Activated CD4-positive, alpha-beta T cell treated with anti-CD3 and anti-CD28 coated beads for 48 hours (primary cell): ENCODE results near the gene RPL18A.
A peak's percentile ranks its signal among the peaks of the same experiment; 100 is the strongest.

Experiments used
- DNase-seq: peaks from one replicate; pipeline ENCODE4 v3.0.0-alpha.2; 2020

RPL18A gene

DNA sequence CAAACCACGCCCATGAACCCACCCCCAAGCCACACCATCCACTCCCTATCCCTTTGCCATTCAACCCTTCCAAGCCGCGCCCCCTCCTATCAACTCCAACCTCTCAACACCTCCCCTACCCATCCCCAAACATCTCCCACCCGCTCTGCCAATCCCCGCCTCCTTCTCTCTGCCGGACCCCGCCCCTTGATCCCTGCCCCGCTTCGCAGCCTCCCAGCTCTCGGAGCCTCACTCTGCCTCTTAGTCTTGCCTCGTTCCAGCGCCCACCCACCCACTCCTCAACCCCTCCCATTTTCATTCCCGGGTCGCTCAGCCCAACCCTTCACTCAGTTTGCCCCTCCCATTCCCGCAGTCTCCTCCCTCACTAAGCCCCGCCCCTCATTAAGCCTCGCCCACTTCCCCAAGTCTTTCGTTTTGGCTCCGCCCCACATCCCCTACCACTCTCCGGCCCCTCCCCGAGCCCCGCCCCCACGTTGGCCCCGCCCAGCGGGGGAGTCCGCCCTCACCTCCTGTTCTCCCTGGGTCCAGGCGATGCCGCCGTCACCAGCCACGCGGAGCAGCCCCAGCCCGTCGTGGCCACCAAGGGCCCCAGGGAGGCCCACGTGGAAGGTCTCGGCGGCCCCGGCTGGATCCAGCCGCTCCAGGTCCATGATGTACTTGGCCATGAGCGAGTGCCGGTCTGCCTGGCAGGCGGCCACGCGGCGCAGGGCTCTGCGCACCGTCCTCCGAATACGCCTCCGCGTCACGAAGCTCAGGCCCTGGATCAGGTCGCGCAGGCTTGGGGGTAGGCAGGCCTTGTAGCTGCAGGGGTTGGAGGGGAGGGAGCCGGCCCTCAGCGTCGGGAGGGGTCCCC, 17.7 kb upstream of the RPL18A start:
- DNase-seq = peak; percentile 87

DNA sequence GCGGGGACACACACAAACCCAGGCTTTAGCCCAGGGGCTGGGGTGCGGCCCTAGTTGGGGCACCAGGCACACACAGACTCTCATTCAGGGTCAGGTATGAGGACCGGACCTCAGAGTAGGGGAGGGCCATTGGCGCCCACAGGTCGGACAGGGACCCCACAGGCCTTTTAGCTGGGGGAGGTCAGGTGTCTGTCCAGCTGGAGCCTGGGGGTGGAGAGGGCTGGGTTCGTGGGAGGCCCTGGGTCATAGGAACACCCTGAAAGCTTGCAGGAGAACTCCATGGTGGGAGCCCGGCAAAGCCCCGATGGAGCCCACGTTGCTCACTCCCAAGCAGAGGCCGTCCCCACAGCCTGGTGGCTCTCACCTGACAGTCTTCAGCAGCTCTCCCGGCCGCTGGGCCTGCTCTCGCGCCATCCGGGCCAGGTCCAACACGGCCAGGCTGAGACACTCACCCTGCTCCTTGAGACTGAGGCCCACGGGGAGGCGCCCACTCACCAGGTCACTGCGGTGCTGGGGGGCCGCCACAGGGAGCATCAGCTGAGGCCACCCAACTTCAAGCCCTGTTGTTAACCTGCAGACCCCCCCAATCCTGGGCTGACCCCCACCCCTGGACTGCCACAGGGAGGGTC, 16.9 kb upstream of the RPL18A start:
- DNase-seq = no peak

DNA sequence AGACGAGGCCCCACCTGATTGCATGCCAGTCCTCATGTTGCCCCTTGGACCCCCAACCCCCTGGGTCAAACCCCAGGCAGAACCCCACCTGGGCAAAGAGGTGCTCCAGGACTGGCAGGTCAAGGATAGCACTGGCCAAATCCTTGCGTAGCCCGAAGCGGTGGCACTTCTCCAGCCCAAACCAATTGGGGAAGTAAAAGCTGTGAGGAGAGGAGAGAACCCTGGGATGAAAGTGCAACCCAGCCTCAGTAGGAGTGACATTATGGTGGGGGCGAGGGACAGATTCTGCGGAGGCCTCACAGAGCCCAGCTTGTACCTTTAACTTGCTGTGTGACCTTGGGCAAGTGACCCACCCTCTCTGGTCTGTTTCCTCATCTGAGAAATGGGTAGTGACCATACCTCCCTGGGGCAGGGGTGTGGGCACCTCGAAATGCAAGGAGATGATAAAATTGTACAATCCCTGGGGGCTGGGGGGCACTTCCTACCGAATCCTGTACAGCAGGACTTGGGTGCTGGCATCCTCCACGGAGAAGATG, 16.4 kb upstream of the RPL18A start:
- no peak for DNase-seq

DNA sequence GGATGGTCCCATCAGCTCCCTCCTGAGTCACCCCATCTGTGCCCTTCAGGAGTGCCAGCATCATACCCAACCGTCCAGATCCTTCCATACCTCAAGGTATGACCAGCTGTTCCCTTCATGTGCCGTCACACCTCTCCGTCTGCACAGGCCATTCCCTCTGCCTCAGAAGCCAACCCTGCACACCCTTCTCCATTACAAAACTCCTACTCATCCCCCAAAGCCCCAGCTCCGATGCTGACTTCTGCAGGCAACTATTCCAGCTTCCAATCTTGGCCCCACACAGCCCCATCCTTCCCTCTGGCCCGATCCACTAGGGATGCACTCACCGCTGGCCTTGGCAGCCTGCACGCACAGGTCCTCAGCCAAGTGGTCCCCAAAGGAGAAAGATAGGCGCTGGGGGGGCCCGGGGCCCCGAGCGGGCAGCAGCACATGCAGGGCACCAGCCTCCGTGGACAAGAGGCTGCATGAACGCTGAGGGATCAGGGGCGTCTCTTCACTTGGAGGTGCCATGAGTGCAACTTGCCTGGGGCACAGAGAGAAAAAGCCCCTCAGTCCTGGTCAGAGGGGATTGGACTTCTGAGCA, 15.7 kb upstream of the RPL18A start:
- no peak for DNase-seq

DNA sequence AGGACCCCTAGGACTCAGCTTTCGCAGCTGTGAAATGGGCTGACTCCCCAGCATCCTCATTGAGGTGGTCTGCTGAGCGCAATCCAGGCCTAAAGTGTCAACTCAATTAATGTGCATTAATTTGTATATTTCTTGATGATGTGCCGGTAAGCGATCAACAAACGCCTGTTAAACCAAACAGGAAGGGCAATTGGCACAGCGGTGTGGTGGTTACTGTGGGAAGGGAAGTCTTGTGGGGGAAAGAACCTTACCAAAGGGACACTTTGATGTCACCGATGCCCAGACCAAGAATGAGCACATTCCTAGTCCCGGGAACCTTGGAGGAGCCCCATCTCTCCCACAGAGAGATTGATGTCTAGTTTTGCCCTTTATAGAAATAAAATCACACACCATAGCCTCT, 13.6 kb upstream of the RPL18A start:
- DNase-seq = peak; percentile 28

DNA sequence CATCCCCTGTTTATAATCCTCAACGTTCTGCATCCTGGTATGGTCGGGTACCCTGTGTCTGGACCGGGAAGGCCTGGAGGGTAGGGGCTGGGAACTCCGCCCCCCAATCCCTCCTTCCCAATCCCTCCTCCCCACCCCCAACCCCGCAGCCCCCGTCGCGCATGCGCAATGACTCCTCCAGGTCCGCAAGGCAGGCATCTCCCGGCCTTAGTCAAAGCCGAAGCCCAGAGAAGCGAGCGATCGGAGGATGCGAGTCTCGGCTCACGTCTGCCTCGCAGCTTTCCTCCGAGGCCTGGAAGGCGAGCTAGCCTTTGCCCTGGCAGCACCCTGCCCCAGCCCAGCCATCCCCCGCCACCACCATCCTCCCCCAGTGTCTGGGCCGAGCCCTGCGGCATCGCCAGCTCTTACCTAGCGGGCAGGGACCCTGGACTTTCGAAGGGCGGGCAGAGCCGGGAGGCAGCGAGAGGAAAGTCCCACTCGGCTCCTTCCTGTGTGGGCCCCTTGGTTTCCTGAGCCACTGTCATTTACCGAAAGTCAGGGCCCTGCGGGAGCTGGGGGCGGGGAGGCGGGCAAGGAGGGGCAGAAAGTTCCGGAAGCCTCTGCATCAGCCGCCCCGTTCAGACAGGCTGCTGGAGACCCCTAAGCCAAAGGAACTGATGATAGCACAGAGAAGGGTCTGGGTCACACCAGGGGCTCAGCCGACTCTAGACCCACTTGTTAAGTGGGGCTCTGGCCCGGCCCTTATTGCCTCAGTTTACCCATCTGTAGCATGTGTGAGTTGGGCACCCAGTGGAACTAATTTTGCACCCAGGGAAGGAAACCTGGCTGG, 12.0 kb upstream of the RPL18A start, which contains the start of gene JAK3:
TSS of gene JAK3 (minus strand) at position 445 of the 829 bp plus-strand sequence. CDS start 3,565 bp downstream, outside the sequence.
- DNase-seq = peak; percentile 94

DNA sequence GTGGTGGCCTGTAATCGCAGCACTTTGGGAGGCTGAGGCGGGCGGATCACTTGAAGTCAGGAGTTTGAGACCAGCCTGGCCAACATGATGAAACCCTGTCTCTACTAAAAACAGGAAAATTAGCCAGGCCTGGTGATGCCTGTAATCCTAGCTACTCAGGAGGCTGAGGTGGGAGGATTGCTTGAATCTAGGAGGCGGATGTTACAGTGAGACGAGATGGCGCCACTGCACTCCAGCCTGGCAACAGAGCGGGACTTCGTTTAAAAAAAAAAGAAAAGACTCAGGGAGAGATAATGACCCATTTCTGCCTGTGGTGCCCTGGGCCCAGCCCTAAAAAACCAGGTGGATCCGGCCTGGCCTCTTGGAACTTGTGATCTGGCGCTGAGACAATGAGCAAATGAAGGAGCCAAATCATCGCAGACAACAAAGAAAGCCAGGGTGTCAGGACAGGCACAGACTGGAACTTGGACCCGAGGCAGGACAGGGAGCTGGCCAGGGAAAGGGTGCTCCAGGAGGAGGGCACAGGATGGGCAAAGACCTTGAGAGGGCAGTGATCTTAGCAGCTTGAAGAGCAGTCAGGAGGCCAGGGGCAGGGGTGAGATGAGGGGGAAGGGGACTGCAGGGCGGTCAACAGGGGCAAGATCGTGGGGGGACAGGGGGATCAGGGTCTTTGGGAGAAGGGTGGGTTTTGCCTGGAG, 11.0 kb upstream of the RPL18A start:
- peak; percentile 38 for DNase-seq

DNA sequence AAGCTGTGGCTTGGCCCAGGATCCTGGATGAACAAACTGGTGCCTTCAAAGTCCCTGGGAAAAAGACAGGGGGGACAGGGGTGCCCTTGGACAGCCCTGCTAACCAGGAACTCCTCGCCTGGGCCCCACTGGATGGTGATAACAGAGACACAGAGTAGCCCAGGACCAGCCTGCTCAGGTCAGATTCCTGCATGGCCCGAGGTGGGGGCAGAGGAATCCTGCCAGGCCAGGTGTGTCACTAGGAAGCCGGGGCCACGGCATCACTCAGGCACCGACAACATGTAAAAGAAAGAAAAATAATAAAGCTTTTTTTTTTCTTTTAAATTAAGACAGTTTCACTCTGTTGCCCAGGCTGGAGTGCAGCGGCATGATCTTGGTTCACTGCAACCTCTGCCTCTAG, 5.6 kb upstream of the RPL18A start:
- DNase-seq = no peak

DNA sequence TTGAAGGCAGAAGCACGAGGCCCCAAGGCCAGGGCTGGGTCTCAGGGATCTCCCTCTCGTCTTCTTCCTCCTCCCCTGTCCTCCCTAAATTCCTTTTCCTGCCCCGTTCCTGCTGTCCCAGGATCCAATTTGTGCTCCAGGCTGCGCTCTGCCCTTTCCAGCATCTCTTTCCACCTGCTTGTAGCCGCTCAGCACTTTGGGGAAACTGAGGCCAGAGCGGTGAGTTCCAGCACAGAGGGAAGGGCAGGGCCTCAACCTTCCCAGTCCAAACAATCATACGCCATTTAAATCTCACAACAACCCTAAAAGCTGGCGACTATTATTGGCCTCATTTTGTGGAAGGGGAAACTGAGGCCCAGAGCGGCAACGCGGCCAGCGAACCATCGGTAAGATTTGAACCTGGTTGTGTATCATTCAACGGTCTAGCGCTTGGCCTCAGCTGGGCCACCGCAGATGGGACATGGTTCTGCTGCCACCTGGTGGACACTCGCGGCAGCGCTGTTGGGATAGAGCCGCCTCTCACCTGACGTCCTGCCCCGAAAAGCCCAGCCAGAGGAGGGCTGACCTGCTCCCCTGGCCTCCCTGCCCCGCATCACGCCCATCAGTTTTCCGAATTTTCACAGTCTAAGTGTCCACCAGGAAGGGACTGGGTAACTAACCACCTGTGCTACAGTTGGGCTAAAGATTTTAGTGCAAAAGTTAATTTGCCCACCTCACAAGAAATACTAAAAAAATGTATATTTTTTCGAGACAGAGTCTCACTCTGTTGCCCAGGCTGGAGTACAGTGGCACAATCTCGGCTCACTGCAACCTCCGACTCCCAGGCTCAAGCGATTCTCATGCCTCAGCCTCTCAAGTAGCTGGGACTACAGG, 4.2 kb upstream of the RPL18A start:
- peak; percentile 95 for DNase-seq

DNA sequence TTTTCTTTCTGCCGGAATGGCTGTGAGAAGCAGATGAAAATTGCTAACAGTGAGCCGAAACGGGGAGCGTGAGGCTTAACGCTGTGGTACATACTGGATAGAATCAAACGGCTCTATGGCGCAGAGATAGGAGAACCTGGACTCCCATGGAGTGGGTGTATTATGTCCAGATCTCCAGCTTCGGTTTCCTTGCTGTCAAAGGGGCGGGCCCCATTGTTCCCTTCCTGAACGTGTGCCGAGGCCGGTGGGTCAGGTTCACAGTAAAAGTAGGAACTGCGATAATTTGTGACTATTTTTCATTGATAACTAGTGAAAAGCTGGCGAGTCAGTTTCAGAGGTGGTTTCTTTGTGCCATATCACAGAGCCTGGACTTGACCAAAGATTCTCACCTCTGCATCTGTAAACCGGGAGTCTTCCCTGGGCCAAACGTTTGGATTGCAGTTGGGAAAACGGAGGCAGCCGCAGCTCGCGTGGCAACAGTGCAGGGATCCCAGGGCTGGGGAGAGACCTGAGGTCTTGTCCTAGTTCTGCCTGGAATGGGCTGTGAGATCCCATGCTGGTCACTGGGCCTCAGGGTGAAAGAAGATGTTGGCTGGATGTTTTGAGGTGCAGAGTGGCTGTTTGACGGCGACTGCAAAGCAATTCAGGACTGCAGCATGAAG, 752 bp downstream of the RPL18A start:
- DNase-seq = no peak

DNA sequence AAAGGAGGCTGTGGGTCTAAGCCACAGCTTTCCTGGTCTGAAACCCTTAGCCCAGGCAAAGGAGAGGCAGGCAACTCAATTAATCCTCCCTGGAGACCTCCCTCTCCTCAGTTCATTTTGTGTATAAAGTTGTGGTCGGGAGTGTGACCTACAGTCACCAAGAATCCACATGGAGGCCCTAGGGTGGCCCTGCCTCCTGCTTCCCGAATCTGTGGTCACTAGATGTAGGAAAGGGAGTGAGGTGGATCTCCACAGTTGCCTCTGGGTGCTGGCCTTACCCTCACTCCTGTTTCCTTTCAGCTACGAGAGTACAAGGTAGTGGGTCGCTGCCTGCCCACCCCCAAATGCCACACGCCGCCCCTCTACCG, 1.3 kb downstream of the RPL18A start:
- DNase-seq = no peak

DNA sequence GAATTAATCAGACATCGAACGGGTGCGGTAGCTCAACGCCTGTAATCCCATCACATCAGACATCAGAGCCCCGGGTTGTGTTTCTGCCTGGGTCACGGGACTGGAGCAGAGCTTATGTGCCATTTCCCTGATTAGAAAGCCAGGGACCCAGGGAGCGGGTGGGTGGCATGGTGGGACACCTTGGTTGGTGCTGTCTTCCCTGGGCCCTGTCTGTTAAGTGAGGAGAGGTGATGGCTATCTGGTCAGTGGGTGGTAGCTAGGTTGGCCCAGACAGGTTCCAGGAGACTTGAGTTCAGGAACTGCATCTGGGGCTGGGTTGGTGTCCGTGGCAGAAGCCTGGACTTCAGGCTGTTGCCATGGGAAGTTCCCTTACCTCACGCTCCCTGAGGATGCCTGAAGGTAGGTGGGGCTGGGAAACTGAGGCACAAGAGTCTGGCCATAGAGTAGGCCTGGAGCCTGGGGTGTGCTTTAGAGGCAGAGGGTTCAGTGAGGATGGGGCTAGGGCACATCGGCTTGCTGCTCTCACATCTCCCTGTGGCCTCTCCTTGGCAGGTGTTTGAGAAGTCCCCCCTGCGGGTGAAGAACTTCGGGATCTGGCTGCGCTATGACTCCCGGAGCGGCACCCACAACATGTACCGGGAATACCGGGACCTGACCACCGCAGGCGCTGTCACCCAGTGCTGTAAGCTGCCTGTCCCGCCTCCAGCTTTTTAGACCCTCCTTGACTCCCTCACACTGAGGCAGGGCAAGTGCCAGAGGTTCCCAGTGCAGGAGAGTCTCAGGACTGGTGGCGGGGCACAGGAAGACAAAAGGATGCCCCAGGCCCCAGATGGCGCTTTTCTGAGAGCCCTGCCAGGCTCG, 2.1 kb downstream of the RPL18A start:
- DNase-seq = peak; percentile 28

DNA sequence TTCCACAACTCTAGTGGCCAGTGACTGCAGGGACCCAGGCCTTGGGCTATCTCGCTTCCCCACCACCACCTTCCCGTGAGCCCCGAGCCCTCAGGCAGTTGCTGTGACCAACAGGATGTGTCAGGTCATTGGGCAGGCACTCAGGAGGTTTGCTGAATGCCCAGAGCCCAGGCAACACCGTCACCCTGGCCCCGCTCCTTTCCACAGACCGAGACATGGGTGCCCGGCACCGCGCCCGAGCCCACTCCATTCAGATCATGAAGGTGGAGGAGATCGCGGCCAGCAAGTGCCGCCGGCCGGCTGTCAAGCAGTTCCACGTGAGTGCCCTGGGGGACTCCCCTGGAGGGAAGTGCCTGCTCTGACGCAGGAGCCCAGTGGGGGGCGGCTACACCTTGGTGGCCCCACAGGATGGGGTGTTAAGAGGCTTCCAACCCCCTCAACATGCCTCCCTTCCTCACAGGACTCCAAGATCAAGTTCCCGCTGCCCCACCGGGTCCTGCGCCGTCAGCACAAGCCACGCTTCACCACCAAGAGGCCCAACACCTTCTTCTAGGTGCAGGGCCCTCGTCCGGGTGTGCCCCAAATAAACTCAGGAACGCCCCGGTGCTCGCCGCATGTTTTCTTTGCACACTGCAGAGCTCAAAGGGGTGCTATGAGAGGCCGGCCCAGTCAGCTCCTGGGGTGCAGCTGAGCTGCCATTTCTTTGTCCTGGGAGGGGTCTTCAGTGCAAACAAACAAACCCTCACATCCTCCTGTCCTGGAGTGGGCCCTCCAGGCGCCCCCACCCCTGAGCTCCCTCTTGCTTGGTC, 3.2 kb downstream of the RPL18A start:
- peak; percentile 26 for DNase-seq

DNA sequence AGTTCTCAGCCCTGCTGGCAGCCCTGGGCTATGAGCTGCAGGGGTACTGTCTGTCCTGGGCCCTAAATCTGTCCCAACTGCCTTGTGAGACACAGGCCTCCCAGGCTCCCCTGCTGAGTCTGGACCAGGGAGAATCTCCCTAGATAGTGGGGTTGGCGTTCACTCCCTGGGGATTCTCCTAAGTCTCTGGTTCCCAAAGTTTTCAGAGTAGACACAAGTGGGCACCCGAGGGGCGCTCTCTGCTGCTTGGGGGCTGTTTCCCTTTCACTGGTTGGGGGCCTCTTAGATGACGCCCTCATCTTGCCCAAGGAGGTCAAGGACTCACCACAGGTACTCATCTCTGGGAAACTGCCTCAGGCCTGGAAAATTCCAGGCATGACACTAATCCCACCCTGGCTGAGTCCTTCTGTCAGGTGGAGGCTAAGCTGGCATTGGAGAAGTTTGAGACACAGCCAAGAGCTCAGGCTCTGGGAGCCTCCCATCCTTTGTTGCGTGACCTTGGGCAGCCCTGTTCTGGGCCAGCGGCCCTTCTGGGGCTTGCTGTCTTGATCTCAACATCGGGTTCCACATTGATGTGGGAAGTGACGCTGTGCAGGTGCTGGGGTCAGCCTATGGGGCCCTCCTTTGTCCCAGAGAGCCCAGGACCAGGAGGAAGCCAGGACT, 3.9 kb downstream of the RPL18A start:
- peak; percentile 27 for DNase-seq

DNA sequence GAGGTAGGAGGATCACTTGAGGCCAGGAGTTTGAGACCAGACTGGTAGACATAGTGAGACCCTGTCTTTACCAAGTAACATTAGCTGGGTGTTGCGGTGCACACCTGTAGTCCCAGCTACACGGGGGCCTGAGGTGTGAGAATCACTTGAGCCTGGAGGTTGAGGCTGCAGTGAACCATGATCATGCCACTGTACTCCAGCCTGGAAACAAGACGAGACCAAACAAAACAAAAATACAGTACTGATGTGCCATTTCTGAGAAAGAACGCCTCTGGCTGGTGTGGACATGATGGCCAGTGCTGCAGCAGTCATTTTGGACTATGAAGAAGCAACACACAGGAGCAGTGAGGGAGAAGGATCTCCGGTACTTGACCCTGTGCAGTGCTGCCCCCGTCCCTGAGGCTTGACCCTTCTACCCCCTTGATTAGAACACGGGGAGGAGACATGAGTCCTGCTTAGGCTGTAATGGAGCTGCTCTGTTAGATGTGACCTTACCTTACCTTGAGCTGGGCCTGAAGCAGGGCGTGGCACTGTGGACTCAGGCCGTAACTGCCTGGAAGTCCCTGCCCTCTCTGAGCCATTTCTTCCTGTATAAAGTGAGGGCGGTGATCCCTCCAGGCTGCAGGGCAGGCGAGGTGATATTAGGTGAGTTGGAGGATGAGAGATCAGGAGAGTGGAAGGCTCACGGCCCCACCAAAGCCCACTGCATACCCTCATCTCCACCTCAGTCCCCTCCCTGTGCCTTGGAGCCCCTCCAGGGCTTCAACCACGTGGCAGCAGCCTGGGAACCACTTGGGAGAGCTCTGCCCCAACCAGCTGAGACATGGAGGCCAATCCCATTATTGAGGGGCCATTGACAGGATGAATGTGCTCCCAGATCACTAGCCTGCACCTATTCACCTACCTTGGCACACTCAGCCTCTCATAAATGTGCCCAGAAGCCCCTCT, 5.9 kb downstream of the RPL18A start:
- peak; percentile 51 for DNase-seq

DNA sequence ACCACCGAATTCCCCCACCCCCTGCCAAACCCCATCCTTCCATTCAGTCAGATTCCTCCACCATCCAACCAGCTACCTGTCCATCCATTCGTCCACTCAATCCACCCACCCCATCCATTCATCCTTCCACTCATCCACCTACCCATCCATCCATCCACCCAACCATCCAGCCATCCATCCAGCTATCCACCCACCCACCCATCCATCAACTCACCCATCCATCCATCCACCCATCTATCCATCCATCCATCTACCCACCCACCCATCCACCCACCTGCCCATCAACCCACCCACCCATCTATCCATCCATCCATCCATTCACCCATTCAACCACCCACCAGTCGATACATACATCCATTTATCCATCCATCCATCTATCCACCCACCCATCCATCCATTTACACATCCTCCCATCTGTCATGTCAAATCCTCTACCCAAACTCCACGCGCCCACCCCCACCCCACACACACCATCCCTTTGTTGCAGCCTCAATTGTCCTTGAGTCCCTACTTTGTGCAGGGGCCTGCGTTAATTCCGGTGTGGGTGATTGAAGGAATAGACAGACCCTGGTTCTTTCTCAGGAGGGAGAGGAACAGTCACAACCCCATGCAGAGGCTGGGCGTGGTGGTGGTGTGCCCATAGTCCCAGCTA, 6.7 kb downstream of the RPL18A start:
- DNase-seq = no peak
